ENCODE measurements around the gene CD82. TPM values are rescaled to one million over a fixed set of nuclear protein-coding genes. Genes with fewer than 3 reads are reported as not detected.

CD82 gene
- total RNA-seq, 1 experiment from 2014 or later = 4.5 TPM

GRCh38 chr11:44568658-44569473 is 3.4 kb downstream of the CD82 start:
- Histone ChIP-seq H2BK5ac (ENCODE audit: insufficient read length, low read length) (no peak overlapping the region), H2AK5ac (ENCODE audit: insufficient read length, low read length) (no peak overlapping the region), H3K79me1 (ENCODE audit: insufficient read depth, low read depth, low read length, poor library complexity, severe bottlenecking) (no peaks in the 10 kb centered on the region), H4K20me1 (ENCODE audit: control insufficient read depth, insufficient read depth, insufficient read length) (no peaks in the 10 kb centered on the region), H3K14ac (ENCODE audit: insufficient read depth, low read length) (no peak overlapping the region), H2BK20ac (ENCODE audit: low read depth, low read length, poor library complexity, severe bottlenecking) (no peak overlapping the region), H3K4ac (ENCODE audit: low read depth, low read length) (no peak overlapping the region), H2BK12ac (ENCODE audit: insufficient read length, low read depth, low read length) (no peak overlapping the region), H3K18ac (ENCODE audit: insufficient read length, low read depth, low read length) (no peak overlapping the region), H2BK15ac (ENCODE audit: low read depth, low read length) (no peak overlapping the region), H3K27ac (ENCODE audit: insufficient read length, low read depth, low read length) (no peak overlapping the region), H3K23me2 (ENCODE audit: insufficient read length, low read depth, low read length, poor library complexity, severe bottlenecking) (peaks cover 9% of the 10 kb centered on the region), H3K27me3 (ENCODE audit: insufficient read depth, low read length) (no peaks in the 10 kb centered on the region; the same call in 1 of the 2 replicates), H3K79me2 (ENCODE audit: insufficient read depth, low read length) (no peaks in the 10 kb centered on the region), H3K23ac (ENCODE audit: insufficient read length, low read depth, low read length) (no peak overlapping the region), H4K91ac (ENCODE audit: insufficient read length, low read depth, low read length) (no peak overlapping the region), H3T11ph (ENCODE audit: low read length) (no peak overlapping the region), H3K4me2 (ENCODE audit: insufficient read depth, insufficient read length, low read length) (no peak overlapping the region), H2AFZ (ENCODE audit: low read length) (no peak overlapping the region), H4K8ac (replicated peaks; ENCODE audit: insufficient read length, low read depth, low read length) (no peak overlapping the region), H2BK120ac (ENCODE audit: low read depth, low read length, poor library complexity, severe bottlenecking) (no peak overlapping the region), H3K9ac (ENCODE audit: extremely low read depth, insufficient read length, low read length) (no peak overlapping the region), H3K56ac (ENCODE audit: insufficient read length, low read depth, low read length) (no peak overlapping the region), H4K5ac (ENCODE audit: insufficient read length, low read depth, low read length) (no peak overlapping the region), H3K4me1 (ENCODE audit: insufficient read depth, low read length) (no peaks in the 10 kb centered on the region; the same call in 1 of the 2 replicates), H3K9me3 (ENCODE audit: control insufficient read depth, low read depth, low read length) (no peaks in the 10 kb centered on the region)
- no peaks in the 10 kb centered on the region; a peak in 1 of 5 replicates for H3K9me3 Mint-ChIP-seq
- no peak for TF ChIP-seq CTCF (conservative IDR thresholded peaks at IDR 0.05)
- no peak for DNase-seq
- no peaks in the 10 kb centered on the region; a peak in 1 of 7 replicates for H3K36me3 Mint-ChIP-seq (ENCODE audit: insufficient read depth in 1 of 3, low read depth in 3 of 3)
- peaks cover 41 to 43% of the 10 kb centered on the region in 2 experiments for H3K4me1 Mint-ChIP-seq
- WGBS (ENCODE audit: extremely low coverage, insufficient read length, low lambda C conversion rate) = no CpG with 5 or more reads among the region's 15 CpGs
- no peak overlapping the region for H3K4me3 Mint-ChIP-seq
- no peak overlapping the region for H3K27ac Mint-ChIP-seq
- peaks cover 29% of the 10 kb centered on the region for H3K27me3 Mint-ChIP-seq (ENCODE audit: low read depth)
